Measurements from ENCODE around the gene EID2B.

Gene EID2B

GRCh38 chr19:39532233-39533002, at the start of gene EID2B:
TSS of gene EID2B (minus strand) at chr19:39532852. CDS start at chr19:39532802, 50 bp downstream.
- peak; percentile 87 to 89 for DNase-seq (ENCODE audit: low read depth in 1 of 2, low spot score in 1 of 2)

GRCh38 chr19:39582442-39582841, 49.8 kb upstream of the EID2B start:
- no peak for DNase-seq (ENCODE audit: low read depth in 1 of 2, low spot score in 1 of 2)

GRCh38 chr19:39568604-39569003, 36.0 kb upstream of the EID2B start:
- DNase-seq (ENCODE audit: low read depth in 1 of 2, low spot score in 1 of 2), result no peak

- no peak for DNase-seq (ENCODE audit: low read depth in 1 of 2, low spot score in 1 of 2)
Observed at GRCh38 chr19:39566064-39566463, 33.4 kb upstream of the EID2B start.

GRCh38 chr19:39563408-39563807, 30.8 kb upstream of the EID2B start:
- DNase-seq (ENCODE audit: low read depth in 1 of 2, low spot score in 1 of 2), result no peak

GRCh38 chr19:39558624-39559117, 26.0 kb upstream of the EID2B start:
- DNase-seq (ENCODE audit: low read depth in 1 of 2, low spot score in 1 of 2), result no peak

- DNase-seq (ENCODE audit: low read depth in 1 of 2, low spot score in 1 of 2), result no peak
Observed at GRCh38 chr19:39557811-39558623, 25.4 kb upstream of the EID2B start.

GRCh38 chr19:39555883-39556282, 23.2 kb upstream of the EID2B start:
- no peak for DNase-seq (ENCODE audit: low read depth in 1 of 2, low spot score in 1 of 2)

- no peak for DNase-seq (ENCODE audit: low read depth in 1 of 2, low spot score in 1 of 2)
Observed at GRCh38 chr19:39554701-39555311, 22.2 kb upstream of the EID2B start.

GRCh38 chr19:39553082-39553652, 20.5 kb upstream of the EID2B start:
- no peak for DNase-seq (ENCODE audit: low read depth in 1 of 2, low spot score in 1 of 2)

- DNase-seq (ENCODE audit: low read depth in 1 of 2, low spot score in 1 of 2), result no peak
Observed at GRCh38 chr19:39550197-39550596, 17.5 kb upstream of the EID2B start.

- DNase-seq (ENCODE audit: low read depth in 1 of 2, low spot score in 1 of 2), result no peak
Observed at GRCh38 chr19:39546599-39546998, 13.9 kb upstream of the EID2B start.

- DNase-seq (ENCODE audit: low read depth in 1 of 2, low spot score in 1 of 2), result no peak
Observed at GRCh38 chr19:39544911-39545310, 12.3 kb upstream of the EID2B start.

- no peak for DNase-seq (ENCODE audit: low read depth in 1 of 2, low spot score in 1 of 2)
Observed at GRCh38 chr19:39544226-39544903, 11.7 kb upstream of the EID2B start.

GRCh38 chr19:39543477-39543857, 10.8 kb upstream of the EID2B start:
- no peak for DNase-seq (ENCODE audit: low read depth in 1 of 2, low spot score in 1 of 2)

- no peak for DNase-seq (ENCODE audit: low read depth in 1 of 2, low spot score in 1 of 2)
Observed at GRCh38 chr19:39542206-39542605, 9.6 kb upstream of the EID2B start.

GRCh38 chr19:39540333-39540673, 7.7 kb upstream of the EID2B start:
- DNase-seq (ENCODE audit: low read depth in 1 of 2, low spot score in 1 of 2), result no peak

- DNase-seq (ENCODE audit: low read depth in 1 of 2, low spot score in 1 of 2), result peak; percentile 84 to 88
Observed at GRCh38 chr19:39539518-39540332, 7.1 kb upstream of the EID2B start, which contains the start of gene EID2. TSS of gene EID2 (minus strand) at chr19:39540161. CDS start at chr19:39540079, 82 bp downstream.

GRCh38 chr19:39539165-39539517, 6.5 kb upstream of the EID2B start:
- no peak for DNase-seq (ENCODE audit: low read depth in 1 of 2, low spot score in 1 of 2)

- no peak for DNase-seq (ENCODE audit: low read depth in 1 of 2, low spot score in 1 of 2)
Observed at GRCh38 chr19:39533791-39534190, 1.1 kb upstream of the EID2B start.
